CD4-positive, alpha-beta T cell treated with Interleukin-6 for 4 hours (primary cell): Measurements from ENCODE around the gene TNKS2.
"Not testable (repeated sequence)": the region's sequence is repeated elsewhere in the genome, so short reads cannot be mapped to it uniquely, and the experiment has no call there.

Experiments used
- DNase-seq: peaks from one replicate; pipeline ENCODE4 v3.0.0-alpha.2; 2020; ENCODE audit warnings: mixed read lengths

Gene TNKS2

DNA sequence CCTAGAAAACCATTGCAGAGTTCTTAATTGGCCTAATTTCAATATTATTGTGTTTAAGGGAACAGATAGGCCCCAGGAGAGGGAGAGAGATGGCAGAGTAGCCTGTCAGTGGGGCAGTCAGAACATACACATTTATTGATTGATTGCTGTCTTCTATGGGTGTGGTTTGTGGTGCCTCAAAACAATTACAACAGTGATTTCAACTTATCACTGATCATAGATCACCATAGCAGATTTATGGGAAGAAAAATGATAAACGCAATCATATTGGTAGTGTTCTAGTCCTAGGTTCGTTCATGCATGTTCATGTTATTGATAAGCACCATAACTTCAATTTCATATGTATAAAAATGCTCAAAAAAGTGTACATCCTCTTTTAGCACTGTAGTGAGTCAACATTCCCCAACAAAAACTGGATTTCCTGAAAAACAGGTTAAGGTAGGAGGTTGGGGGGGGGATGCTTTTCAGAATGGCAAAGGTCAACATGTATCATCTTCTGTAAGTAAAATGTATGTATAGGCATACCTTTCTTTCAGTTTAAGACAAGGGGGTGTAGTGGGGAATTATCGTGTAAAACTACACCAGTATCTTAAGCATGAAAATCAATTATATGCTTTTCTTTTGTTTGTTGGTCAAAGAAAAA is 1.1 kb upstream of the TNKS2 start:
- no peak for DNase-seq

DNA sequence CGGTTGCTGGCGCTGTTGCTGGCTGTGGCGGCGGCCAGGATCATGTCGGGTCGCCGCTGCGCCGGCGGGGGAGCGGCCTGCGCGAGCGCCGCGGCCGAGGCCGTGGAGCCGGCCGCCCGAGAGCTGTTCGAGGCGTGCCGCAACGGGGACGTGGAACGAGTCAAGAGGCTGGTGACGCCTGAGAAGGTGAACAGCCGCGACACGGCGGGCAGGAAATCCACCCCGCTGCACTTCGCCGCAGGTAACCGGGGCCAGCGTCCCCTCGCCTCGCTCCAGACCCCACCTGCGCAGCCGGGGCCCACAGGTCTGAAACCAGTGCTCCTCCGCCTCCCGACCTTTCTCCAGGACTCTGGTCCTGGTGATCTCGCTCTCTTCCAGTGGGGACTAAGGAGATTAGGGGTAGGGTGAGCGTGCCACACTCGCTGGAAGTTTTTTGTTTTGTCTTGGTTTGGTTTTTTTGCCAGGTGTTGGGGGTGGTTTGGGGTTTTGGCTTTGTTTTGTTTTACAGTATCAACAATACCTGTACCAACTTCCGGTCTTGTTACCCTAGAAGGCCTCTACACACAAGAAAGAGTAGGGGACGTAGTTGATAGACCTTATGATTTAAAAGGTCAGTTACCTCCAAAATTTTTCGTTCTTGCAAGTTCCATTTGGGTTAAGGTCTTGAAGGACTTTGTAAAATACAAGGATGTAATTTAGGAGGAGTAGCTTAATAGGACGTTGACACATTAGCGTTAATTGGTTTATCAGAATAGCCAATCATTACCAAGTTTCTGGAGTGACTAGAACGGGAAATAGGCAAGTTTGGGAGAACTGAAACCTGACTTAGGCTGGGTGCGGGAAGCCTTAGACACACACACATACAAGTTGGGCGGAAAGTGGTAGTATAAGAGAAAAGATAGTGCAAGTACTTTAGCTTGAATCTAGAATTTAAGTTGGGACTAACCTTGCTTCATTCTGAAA is 704 bp downstream of the TNKS2 start:
- peak; percentile 61 for DNase-seq

DNA sequence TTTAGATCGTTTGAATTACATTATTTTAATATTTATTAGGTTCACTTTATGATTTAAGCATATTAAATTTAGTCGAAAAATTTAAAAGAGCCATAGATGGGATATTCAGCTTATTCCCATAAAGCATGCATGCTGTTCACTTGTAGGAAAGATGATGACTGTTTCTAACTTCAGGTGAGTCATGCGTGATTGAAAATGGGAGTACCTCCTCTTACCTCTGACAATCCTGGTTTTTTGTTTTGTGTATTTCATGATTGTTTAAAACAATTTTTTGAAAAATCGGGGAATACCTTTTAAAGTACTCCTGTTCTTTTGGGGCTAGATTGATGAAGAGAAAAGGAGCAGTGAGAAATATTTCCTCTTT is 1.4 kb downstream of the TNKS2 start:
- no peak for DNase-seq

DNA sequence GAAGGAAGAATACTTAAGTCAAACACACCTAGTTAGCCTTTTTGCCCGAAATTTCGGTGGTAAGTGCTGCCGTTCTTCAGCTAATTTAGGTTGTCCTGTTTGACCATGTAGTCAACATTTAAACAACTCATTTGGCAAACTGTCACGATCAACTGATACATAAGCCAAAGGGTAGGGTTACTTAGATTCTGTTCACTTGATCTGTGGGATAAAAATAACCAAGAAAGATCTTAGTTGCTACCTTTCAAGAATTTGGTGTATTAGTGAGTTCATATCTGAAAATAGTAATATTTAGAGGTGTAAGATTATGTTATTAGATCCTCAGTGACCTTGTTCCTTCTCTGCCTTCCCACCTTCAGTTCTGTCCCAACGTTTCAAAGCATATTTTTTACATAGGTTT is 2.0 kb downstream of the TNKS2 start:
- DNase-seq, result no peak

DNA sequence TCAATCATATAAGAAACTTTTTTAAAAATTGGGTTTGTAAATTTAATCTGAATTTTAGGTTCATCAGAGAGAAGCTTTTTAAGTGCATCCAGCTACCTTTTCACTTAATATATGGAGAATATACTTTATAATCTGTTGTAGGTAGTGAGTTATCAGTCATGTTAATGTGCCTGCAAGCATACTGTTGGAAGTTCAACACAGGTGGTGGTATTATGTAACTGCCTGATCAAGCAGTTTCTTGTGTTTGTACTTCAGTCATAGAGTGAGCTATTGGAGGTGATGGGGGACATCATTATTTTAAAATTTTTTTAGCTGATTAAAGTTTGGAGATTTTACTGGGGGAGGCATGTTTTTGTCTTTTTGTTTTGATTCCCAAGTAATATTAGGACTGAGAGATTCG is 2.5 kb downstream of the TNKS2 start:
- DNase-seq, result no peak

DNA sequence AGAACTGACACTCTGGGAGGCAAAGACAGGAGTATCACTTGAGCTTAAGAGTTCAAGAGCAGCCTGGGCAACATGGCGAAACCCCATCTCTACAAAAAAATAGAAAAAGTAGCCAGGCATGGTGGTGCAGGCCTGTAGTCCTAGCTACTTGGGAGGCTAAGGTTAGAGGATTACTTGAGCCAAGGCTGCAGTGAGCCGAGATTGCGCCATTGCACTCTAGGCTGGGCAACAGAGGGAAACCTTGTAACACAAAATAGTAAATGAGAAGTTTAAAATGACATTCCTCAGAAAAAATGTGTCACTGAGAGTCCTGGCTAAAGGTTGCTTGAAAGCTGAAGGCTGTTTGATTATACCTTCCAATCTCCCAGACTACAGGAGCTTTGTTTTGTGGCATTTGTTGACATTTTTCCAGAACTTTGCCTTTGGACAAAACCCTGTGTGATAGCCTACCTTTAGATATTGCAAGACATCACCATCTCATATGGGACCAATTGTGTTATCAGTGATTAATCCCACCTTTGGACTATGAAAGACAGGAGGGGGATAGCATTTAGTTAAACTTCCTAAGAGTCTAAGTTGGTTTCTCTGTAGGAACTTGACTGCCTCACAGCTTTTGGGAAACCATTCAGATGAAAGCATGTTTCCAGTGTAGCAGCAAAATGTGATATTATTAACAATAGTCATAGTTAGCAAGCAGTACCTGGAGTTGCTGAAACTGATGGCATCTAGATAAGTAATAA is 5.3 kb downstream of the TNKS2 start:
- no peak for DNase-seq

DNA sequence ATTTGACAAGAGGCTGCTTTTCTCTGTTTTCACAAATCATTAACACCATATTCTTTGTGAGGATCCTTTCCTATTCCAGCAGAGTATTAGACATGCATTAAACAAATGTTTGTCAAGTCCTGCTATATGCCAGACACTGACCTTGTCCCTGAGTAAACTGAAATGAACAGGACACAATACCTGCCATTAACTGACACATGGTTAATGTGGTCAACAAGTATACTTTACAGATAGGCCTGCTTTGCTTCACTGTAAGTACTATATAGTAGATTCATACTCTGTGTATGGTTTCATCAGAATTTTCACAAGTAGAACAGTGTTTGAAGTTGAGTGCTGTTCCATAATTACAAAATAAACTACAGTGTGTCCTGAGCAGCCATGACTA is 5.9 kb downstream of the TNKS2 start:
- DNase-seq, result no peak

DNA sequence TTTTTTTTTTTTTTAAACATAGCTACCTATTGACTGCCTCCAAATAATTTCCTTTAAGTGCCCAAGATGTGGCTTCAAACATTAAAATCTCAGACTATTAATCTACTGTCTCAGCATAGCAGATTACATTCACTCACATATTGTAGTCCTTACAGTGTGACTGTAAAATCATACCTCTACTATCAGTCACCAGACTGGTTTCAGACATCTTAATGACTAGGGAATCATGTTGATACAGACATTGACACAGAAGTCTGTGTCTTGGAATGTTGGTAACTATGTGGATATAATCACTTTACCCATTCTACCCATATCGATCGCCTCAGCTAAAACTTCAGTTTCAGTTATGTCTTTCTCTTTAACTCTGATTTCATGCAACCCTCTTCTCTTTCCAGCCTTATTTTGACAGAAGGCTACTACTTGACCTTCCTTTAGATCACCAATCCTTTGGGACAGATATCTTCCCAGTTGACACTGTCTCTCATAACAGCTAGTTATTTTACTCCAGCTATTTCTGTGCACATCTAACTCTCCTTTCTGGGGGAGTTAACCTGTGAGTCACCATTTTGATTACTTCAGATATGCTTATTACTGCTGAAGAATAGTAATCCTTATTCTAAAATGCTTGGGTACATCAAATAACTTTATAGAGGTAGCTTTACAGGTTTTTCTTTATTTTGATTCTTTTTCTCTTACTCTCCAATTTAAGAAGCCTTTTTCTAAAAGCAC is 7.0 kb downstream of the TNKS2 start:
- no peak for DNase-seq

DNA sequence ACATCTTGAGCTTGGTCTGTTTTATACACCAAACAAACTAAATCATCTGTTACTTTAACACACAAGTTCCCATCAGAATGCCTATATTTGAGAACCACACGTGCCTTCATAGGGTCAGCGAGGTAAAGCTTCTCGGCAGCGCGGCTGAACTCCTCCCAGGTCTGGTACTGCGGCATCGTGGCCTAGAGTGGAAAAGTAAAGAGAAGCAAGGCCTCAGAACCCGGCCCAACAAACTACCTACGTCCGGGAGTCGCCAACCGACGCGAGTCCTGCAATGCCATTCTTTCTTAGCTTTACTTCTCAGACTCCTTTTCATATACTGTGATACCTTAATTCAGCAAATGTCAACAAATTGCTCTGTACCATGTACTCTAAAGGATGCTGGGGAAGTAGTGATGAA is 9.0 kb downstream of the TNKS2 start:
- not testable (repeated sequence) for DNase-seq

DNA sequence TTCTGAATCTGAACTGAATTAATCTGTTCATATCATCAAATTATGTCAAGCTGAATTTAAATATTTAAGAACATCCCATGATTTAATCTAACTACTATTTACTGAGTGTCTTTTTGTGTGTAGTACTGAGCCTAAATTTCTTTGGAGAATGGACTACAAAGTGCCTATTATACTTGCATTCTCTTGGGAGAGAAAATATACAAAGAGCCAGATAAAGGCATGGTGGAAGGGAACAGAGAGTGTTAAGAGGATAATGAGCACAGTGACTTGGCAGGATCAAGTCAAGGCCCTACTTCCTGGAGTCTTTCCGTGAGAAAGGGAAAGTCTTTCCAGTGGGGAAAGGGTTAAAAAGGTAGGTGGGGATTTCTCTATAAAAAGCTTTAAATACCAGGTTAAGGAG is 15.0 kb downstream of the TNKS2 start:
- DNase-seq, result no peak

DNA sequence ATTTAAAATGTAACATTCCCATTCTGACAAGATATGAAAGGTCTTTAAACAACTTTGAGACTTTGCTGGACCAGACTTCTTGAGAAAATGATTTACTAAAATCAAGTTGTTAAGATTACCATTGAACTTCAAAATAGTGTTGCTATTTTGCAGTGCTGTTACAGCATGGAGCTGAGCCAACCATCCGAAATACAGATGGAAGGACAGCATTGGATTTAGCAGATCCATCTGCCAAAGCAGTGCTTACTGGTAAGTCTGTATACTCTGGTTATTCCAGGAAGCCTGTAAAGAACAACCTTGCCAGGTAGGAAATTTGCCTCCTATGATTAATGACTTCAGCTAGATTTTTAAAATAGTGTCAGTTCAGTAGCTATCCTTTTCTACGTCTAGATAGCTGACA is 18.8 kb downstream of the TNKS2 start:
- DNase-seq, result no peak

DNA sequence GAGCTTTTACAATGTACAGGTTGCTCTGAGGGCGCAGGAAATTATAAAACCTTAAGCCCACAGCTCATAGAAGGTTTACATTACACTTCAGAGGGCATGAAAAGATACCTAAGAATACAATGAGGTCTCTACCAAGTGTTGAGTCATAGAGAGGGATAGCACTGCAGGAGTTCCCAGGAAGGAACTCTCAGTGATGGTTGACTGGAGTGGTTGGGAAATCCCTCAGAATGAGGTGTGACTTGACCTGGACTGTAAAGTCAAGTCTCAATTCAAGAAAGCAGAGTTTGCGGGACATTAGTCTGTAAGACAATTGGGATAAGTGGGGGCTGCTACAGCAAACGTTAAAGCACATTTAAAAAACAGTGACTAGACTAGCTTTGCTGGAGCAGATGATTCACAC is 21.9 kb downstream of the TNKS2 start:
- DNase-seq, result no peak

DNA sequence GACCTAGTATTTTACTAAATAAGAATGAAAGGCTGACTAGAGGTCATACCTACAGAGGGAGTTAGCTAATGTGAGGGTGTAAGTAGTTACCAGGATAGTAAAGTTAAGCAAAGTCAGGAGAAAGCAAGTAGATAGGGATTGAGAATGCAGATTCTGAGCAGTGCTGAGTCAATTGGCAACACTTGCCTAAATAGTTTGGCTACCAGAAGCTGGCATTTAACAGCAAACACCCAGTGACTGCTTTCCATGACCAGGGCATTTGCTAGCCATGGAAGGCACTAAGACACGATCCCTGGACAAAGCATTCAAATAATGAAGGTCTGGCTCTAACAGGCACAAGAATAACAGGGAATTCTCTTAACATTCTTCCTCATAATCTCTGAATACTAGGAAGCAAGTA is 25.9 kb downstream of the TNKS2 start:
- DNase-seq, result no peak

DNA sequence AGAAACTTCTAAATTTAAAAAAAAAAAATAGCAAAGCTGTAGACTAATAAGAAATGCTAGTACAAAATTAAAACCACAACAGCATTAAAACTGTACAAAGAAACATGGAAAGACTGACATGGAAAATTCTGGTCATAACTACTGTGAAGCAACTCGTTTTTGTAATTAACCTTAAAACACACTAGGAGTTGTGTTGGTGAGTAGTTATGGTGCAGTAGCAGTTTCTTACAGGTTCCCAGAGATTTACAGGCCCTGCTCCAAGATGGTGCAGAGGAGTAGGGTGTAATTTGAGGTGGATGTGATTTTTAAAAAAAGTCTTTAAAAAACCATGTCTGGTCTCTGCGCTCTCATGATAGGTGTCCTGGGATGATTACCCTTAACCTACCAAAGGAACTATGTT is 31.0 kb downstream of the TNKS2 start:
- no peak for DNase-seq

DNA sequence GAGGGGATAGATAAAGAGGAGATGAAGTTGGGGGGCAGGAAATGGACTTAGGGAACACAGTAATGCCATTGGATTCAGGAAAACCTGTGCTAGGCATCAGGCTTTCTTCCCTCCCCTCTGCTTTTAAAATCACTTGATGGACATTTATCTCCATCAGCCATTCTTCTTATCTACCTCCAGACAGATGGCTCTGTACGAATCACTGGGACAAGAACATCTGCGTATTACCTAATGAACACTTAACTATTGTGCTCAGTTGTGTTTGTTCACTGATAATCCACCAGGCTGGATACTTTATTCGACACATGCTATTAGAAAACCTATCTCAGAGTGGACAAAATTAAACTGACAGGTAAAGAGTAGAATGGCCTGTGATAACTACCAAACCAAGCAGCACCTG is 40.0 kb downstream of the TNKS2 start:
- DNase-seq, result no peak

DNA sequence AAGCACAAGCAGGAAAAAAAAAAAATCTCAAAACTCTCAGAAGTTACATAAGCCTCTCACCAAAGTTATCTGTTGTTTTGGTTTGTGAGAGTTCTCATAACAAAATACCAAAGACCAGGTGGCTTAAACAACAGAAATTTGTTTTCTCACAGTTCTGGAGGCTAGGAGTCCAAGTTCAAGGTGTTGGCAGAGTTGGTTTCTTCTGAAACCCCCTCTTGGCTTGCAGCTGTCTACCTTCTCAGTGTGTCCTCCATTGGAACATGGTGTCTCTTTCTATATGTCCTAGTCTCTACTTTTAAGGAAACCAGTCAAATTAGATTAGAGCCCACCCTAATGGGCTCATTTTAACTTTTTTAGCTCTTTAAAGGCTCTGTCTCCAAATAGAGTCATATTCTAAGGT is 44.9 kb downstream of the TNKS2 start:
- no peak for DNase-seq

DNA sequence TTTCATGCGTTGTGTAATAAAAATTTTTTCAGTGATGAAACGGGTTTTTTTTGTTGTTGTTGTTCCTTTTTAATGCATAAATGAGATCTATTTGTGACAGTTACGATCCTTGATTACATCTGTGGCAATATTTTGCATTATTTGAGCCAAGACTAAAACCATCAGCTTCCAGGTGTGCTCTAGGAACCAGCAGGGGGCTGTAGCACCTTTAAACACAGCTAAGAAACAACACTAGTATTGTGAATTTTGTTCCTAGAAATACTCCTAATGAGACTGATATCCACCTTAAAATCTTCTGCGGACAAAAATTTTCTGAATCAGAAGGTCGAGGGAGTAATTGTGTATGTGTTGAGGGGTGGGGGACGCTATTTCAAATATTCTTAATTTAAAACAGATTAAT is 58.4 kb downstream of the TNKS2 start:
- DNase-seq, result peak; percentile 14

DNA sequence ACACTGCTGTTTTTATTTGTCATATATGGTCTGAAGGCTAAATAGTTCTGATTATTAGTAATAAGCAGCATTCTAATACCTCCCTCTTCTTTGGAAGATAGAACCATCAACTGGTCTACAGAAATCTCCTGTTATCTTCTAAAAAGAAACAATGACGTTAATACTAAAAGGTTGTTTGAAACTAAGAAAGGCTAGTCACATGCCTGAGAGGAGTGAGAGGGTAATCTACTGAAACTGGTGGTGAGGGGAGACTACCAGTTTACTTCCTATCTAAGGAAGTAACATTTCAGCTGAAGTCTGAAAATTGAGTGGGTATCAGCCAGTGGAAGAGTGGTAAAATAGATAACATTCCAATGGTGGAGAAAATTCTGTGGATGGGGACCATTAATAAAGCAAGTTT is 62.7 kb downstream of the TNKS2 start:
- DNase-seq, result no peak

DNA sequence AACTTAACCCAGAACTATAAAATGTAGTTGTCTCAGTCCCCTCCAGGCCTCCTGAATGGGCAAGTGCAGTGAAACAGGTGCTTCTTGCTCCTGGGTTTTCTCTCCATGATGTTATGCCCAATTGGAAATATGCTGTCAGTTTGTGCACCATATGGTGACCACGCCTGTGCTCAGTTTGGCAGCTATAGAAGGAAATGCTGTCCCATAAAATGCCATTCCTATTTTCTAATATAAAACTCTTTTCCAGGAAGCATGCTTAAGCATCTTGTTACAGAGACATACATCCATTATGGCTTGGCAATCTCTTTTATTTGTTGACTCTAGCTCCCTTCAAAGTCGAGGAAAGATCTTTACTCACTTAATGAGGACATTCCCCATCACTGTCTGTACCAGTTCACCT is 65.9 kb downstream of the TNKS2 start:
- no peak for DNase-seq

DNA sequence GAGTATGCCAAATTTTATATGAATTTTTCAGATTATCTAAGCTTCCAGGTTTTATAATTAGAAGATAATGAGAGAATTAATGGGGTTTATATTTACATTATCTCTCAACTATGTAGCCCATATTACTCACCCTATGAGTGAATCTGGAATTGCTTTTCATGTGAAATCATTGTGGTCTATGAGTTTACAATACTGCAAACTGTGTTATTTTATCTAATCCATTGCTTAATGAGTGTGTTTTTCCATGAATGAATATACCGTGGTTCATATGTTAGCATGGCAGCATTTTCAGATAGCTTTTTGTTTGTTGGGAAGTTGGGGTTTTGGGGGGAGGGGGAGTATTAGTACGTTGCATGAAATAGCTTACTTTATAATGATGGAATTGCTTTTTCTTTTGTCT is 66.5 kb downstream of the TNKS2 start:
- DNase-seq, result no peak

DNA sequence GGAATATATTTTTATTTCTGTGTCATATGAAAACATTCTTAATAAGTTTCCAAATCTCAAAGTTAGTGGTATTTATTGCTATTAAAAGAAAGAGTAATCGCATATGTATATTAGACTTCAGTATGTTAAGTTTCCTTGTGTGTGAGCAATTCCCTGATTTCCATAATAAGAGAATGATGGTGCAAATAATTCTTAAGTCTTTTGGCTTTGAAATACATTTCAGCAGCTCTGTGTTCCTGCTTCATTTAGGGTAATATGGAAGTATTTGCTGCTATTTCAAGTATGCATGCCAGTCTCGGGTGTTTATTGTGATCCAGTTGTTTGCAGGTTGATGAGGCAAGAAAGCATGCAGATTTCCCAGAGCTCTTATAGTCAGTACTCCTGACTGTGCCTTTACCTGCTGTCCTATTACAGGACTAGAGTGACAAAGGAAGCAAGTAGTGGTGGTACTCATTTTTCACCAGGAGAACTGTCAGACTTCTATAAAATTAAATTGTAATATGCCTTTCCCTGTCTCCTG is 67.4 kb downstream of the TNKS2 start:
- DNase-seq, result no peak

DNA sequence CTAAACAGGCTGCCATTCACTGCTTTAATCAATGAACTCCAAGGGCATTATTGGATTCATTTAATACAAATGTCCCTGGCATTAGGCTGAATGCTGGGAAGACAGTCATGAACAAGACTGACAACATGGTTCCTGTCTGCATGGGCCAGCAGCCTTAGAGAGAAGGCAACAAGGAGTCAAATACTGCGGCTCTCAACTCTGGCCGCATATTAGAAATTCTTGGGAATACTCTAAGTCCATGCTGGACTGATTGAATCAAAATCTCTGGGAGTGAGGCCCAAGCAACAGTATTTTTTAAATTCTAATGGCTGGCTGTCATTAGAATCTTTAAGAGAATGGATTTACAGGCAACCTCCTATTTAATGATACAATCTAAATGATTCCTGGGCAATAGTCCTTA is 76.9 kb downstream of the TNKS2 start:
- DNase-seq, result no peak

DNA sequence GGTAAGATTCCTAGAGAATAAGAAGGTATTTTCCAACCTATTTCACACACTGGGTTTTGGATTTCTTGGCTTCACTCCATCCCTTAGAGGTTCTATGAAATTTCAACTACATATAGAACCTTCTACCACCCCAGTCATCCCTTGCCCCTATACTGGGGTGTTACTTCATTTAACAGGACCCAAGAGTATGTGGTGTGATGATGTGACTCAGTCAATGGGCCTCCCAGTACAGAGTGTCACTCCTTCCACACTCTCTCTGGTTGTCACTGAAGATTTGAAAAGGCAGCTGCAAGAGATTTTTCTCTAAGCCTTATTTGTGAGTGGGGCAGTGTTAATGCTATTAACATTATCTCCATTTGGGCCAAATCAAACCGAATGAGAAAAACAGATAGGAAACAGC is 77.6 kb downstream of the TNKS2 start:
- no peak for DNase-seq
